Measurements from ENCODE around the gene PARD3.
"Not testable (repeated sequence)": the region's sequence is repeated elsewhere in the genome, so short reads cannot be mapped to it uniquely, and the experiment has no call there.

Gene PARD3

GRCh38 chr10:34413756-34414587 lies 401.1 kb downstream of the PARD3 start:
- no peak for DNase-seq (ENCODE audit: insufficient read length, low spot score)
- FAIRE-seq, result no peak

GRCh38 chr10:34413214-34413613 lies 401.9 kb downstream of the PARD3 start:
- no peak for FAIRE-seq
- no peak for DNase-seq (ENCODE audit: insufficient read length, low spot score)

GRCh38 chr10:34408956-34409355 lies 406.1 kb downstream of the PARD3 start:
- no peak for FAIRE-seq
- DNase-seq (ENCODE audit: insufficient read length, low spot score), result no peak

- FAIRE-seq, result no peak
Measured at GRCh38 chr10:34408381-34408780, 406.7 kb downstream of the PARD3 start.

GRCh38 chr10:34407324-34407805 lies 407.7 kb downstream of the PARD3 start:
- FAIRE-seq (peak; percentile 16), DNase-seq (ENCODE audit: insufficient read length, low spot score) (no peak)

More at GRCh38 chr10:34408381-34408780, 406.7 kb downstream of the PARD3 start:
- no peak for DNase-seq (ENCODE audit: insufficient read length, low spot score)

- DNase-seq (ENCODE audit: insufficient read length, low spot score), result no peak
- FAIRE-seq, result no peak
Measured at GRCh38 chr10:34406463-34407323, 408.4 kb downstream of the PARD3 start.

- DNase-seq (ENCODE audit: insufficient read length, low spot score) (peak; percentile 22), FAIRE-seq (peak; percentile 49)
Measured at GRCh38 chr10:34405611-34406462, 409.3 kb downstream of the PARD3 start.

GRCh38 chr10:34403512-34403911 lies 411.6 kb downstream of the PARD3 start:
- no peak for DNase-seq (ENCODE audit: insufficient read length, low spot score)
- peak; percentile 85 for FAIRE-seq

GRCh38 chr10:34400075-34400474 lies 415.0 kb downstream of the PARD3 start:
- DNase-seq (ENCODE audit: insufficient read length, low spot score), result no peak
- FAIRE-seq, result no peak

- DNase-seq (ENCODE audit: insufficient read length, low spot score) (no peak), FAIRE-seq (no peak)
Measured at GRCh38 chr10:34399013-34399412, 416.1 kb downstream of the PARD3 start.

- FAIRE-seq (no peak), DNase-seq (ENCODE audit: insufficient read length, low spot score) (no peak)
Measured at GRCh38 chr10:34397324-34397723, 417.8 kb downstream of the PARD3 start.

GRCh38 chr10:34396663-34397062 lies 418.4 kb downstream of the PARD3 start:
- DNase-seq (ENCODE audit: insufficient read length, low spot score), result no peak
- peak; percentile 9 for FAIRE-seq

- DNase-seq (ENCODE audit: insufficient read length, low spot score), result no peak
- no peak for FAIRE-seq
Measured at GRCh38 chr10:34392641-34393170, 422.4 kb downstream of the PARD3 start.

- not testable (repeated sequence) for FAIRE-seq; DNase-seq (ENCODE audit: insufficient read length, low spot score)
Measured at GRCh38 chr10:34391168-34391567, 423.9 kb downstream of the PARD3 start.

- FAIRE-seq (no peak), DNase-seq (ENCODE audit: insufficient read length, low spot score) (no peak)
Measured at GRCh38 chr10:34389801-34390200, 425.3 kb downstream of the PARD3 start.

- DNase-seq (ENCODE audit: insufficient read length, low spot score), result no peak
- FAIRE-seq, result no peak
Measured at GRCh38 chr10:34386921-34387320, 428.2 kb downstream of the PARD3 start.

- FAIRE-seq (no peak), DNase-seq (ENCODE audit: insufficient read length, low spot score) (no peak)
Measured at GRCh38 chr10:34384372-34384771, 430.7 kb downstream of the PARD3 start.

GRCh38 chr10:34382626-34383025 lies 432.5 kb downstream of the PARD3 start:
- DNase-seq (ENCODE audit: insufficient read length, low spot score), result no peak
- FAIRE-seq, result no peak

GRCh38 chr10:34380856-34381255 lies 434.2 kb downstream of the PARD3 start:
- DNase-seq (ENCODE audit: insufficient read length, low spot score), result no peak
- no peak for FAIRE-seq

- DNase-seq (ENCODE audit: insufficient read length, low spot score) (no peak), FAIRE-seq (no peak)
Measured at GRCh38 chr10:34378297-34378696, 436.8 kb downstream of the PARD3 start.
